Measurements from ENCODE around the gene MYG1. TPM values are rescaled to one million over a fixed set of nuclear protein-coding genes. Genes with fewer than 3 reads are reported as not detected.

The MYG1 gene
- total RNA-seq, 8 experiments from 2014 or later = 70.2 to 101 (median 87.1) TPM

- Histone ChIP-seq H3K27ac (no peak overlapping the region), H3K4me3 (no peak overlapping the region), H3K4me1 (replicated peaks in 1 of 2) (peaks cover 0 to 5% of the 10 kb centered on the region in 2 donors)
- no peak for ATAC-seq (replicated peaks in 6 of 8)
- 75 to 86% methylated on average over 1 of the region's 1 CpG; no CpG with 5 or more reads in 8 of the 10 experiments for WGBS, 10 experiments
- in situ Hi-C loops (cut with MboI; ENCODE audit: low pct_unique_long_range_greater_than_20kb in 2 of 9, low sequenced_read_pairs in 9 of 9, unreplicated experiment in 9 of 9) = loop anchor here in 3 of 9 experiments (10.0 to 25.0 kb wide), 3 partner anchors 78 to 166 kb away; partner anchors contain the start of genes NPFF (in 2 of the 3), TARBP2 (in 2 of the 3), AMHR2 (in 1 of the 3) and PRR13 (in 1 of the 3)
These were observed 47.0 kb downstream of the MYG1 start for GRCh38 chr12:53346491-53346890.

- no peak overlapping the region for H3K27ac ChIP-seq
- no peak for ATAC-seq (replicated peaks in 6 of 8)
- 61 to 100% (median 82%) methylated on average over 1 to 4 of the region's 4 CpGs for WGBS, 10 experiments
- H3K4me1 ChIP-seq (replicated peaks in 1 of 2) = peaks cover 0 to 5% of the 10 kb centered on the region in 2 donors
- H3K4me3 ChIP-seq = no peak overlapping the region
- in situ Hi-C loops (cut with MboI; ENCODE audit: low pct_unique_long_range_greater_than_20kb in 2 of 9, low sequenced_read_pairs in 9 of 9, unreplicated experiment in 9 of 9) = loop anchor here in 3 of 9 experiments (10.0 to 25.0 kb wide), 3 partner anchors 77 to 164 kb away; partner anchors contain the start of genes NPFF (in 2 of the 3), TARBP2 (in 2 of the 3), AMHR2 (in 1 of the 3) and PRR13 (in 1 of the 3)
These were observed 48.4 kb downstream of the MYG1 start for GRCh38 chr12:53347905-53348304.

GRCh38 chr12:53352331-53353256 lies 53.1 kb downstream of the MYG1 start:
- no peak overlapping the region for H3K4me3 ChIP-seq
- H3K4me1 ChIP-seq (replicated peaks in 1 of 2) = no peaks in the 10 kb centered on the region
- in situ Hi-C loops (cut with MboI; ENCODE audit: low pct_unique_long_range_greater_than_20kb in 2 of 9, low sequenced_read_pairs in 9 of 9, unreplicated experiment in 9 of 9) = loop anchor here in 1 of 9 experiments (10.0 kb wide), 1 partner anchor 72 kb away; the partner anchor contains the start of gene AMHR2
- 0 to 90% (median 58%) methylated on average over 1 to 18 of the region's 21 CpGs for WGBS, 10 experiments
- H3K27ac ChIP-seq = no peak overlapping the region
- peak; percentile 99 to 100 (median 100) for ATAC-seq (replicated peaks in 6 of 8)

GRCh38 chr12:53353257-53353655 lies 53.8 kb downstream of the MYG1 start:
- in situ Hi-C loops (cut with MboI; ENCODE audit: low pct_unique_long_range_greater_than_20kb in 2 of 9, low sequenced_read_pairs in 9 of 9, unreplicated experiment in 9 of 9) = loop anchor here in 1 of 9 experiments (10.0 kb wide), 1 partner anchor 72 kb away; the partner anchor contains the start of gene AMHR2
- WGBS, 10 experiments = 79 to 100% (median 92%) methylated on average over 1 to 5 of the region's 5 CpGs; no CpG with 5 or more reads in 2 of the 10 experiments
- ATAC-seq (replicated peaks in 6 of 8) = no peak
- no peaks in the 10 kb centered on the region for H3K4me1 ChIP-seq (replicated peaks in 1 of 2)
- H3K27ac ChIP-seq = no peak overlapping the region
- no peak overlapping the region for H3K4me3 ChIP-seq

GRCh38 chr12:53355121-53355520 lies 55.6 kb downstream of the MYG1 start:
- in situ Hi-C loops (cut with MboI; ENCODE audit: low pct_unique_long_range_greater_than_20kb in 2 of 9, low sequenced_read_pairs in 9 of 9, unreplicated experiment in 9 of 9) = loop anchor here in 1 of 9 experiments (10.0 kb wide), 1 partner anchor 70 kb away; the partner anchor contains the start of gene AMHR2
- Histone ChIP-seq H3K4me1 (replicated peaks in 1 of 2) (no peaks in the 10 kb centered on the region), H3K4me3 (no peak overlapping the region), H3K27ac (no peak overlapping the region)
- ATAC-seq (replicated peaks in 6 of 8) = peak in 4 of 8 experiments; percentile 24 to 46 (median 32)
- 18 to 100% (median 47%) methylated on average over 1 to 3 of the region's 3 CpGs; no CpG with 5 or more reads in 2 of the 10 experiments for WGBS, 10 experiments

Other genes starting within 250 kb of the MYG1 start
- 10 to 100 TPM in 3 of 8 experiments, 1 to 10 TPM in 5; 3.4 to 24.6 (median 7.6) TPM for gene TNS2, start 249.6 kb upstream of the MYG1 start, total RNA-seq
- gene SPRYD3, start 220.3 kb upstream of the MYG1 start, total RNA-seq = 10 to 100 TPM; 10.8 to 40.1 (median 17.9) TPM
- gene IGFBP6, start 202.0 kb upstream of the MYG1 start, total RNA-seq = 100 to 1,000 TPM in 1 of 8 experiments, 10 to 100 TPM in 1, 1 to 10 TPM in 4, under 1 TPM in 2; 0.41 to 480 (median 1.9) TPM
- 1 to 10 TPM in 2 of 8 experiments, not detected in 6; 1.0 to 1.8 TPM for gene SOAT2, start 196.2 kb upstream of the MYG1 start, total RNA-seq
- gene ZNF740, start 119.0 kb upstream of the MYG1 start, total RNA-seq = 10 to 100 TPM; 13.8 to 39.8 (median 19.1) TPM
- gene CSAD, start 118.8 kb upstream of the MYG1 start, total RNA-seq = 100 to 1,000 TPM in 1 of 8 experiments, 10 to 100 TPM in 6, 1 to 10 TPM in 1; 8.0 to 106 (median 27.7) TPM
- 1 to 10 TPM in 3 of 8 experiments, under 1 TPM in 5; 0.05 to 1.6 (median 0.80) TPM for gene ITGB7, start 92.4 kb upstream of the MYG1 start, total RNA-seq
- 10 to 100 TPM in 3 of 8 experiments, 1 to 10 TPM in 4, under 1 TPM in 1; 0.33 to 37.3 (median 4.2) TPM for gene RARG, start 67.5 kb upstream of the MYG1 start, total RNA-seq
- 10 to 100 TPM in 3 of 8 experiments, under 1 TPM in 5; 0.50 to 15.2 (median 0.66) TPM for gene ESPL1, start 31.4 kb upstream of the MYG1 start, total RNA-seq
- 1,000 to 10,000 TPM in 4 of 8 experiments, 100 to 1,000 TPM in 4; 433 to 1,182 (median 923) TPM for gene PFDN5, start 4.2 kb upstream of the MYG1 start, total RNA-seq
- 100 to 1,000 TPM in 1 of 8 experiments, 10 to 100 TPM in 7; 46.8 to 111 (median 64.1) TPM for gene AAAS, start 21.9 kb downstream of the MYG1 start, total RNA-seq
- 1 to 10 TPM in 1 of 8 experiments, under 1 TPM in 7; 0.14 to 1.4 (median 0.24) TPM for gene SP7, start 36.7 kb downstream of the MYG1 start, total RNA-seq
- gene SP1, start 80.5 kb downstream of the MYG1 start, total RNA-seq = 10 to 100 TPM; 17.2 to 56.3 (median 31.1) TPM
- gene AMHR2, start 124.2 kb downstream of the MYG1 start, total RNA-seq = 1 to 10 TPM in 1 of 8 experiments, under 1 TPM in 4, not detected in 3; 0.13 to 2.4 (median 0.38) TPM
- 100 to 1,000 TPM in 3 of 8 experiments, 10 to 100 TPM in 5; 42.8 to 264 (median 79.4) TPM for gene PRR13, start 142.0 kb downstream of the MYG1 start, total RNA-seq
- 100 to 1,000 TPM; 188 to 782 (median 284) TPM for gene PCBP2, start 152.4 kb downstream of the MYG1 start, total RNA-seq
- 10 to 100 TPM; 17.2 to 90.3 (median 32.7) TPM for gene MAP3K12, start 199.8 kb downstream of the MYG1 start, total RNA-seq
- gene TARBP2, start 201.6 kb downstream of the MYG1 start, total RNA-seq = 10 to 100 TPM; 24.8 to 56.9 (median 44.5) TPM
- gene NPFF, start 207.8 kb downstream of the MYG1 start, total RNA-seq = 1 to 10 TPM in 1 of 8 experiments, under 1 TPM in 1, not detected in 6; 0.78 to 2.2 TPM